HEK293T (cell line): ENCODE measurements around the gene RBM26.

ENCODE experiments used
- FOXA1 ChIP-seq: fragments of 450-650 bp; IDR thresholded peaks from 2 replicates; pipeline ENCODE4 v1.6.1; 2016; ENCODE audit warnings: mild to moderate bottlenecking
- FOXM1 ChIP-seq: fragments of 450-650 bp; IDR thresholded peaks from 2 replicates; pipeline ENCODE4 v1.6.1; 2017; ENCODE audit warnings: mild to moderate bottlenecking, borderline replicate concordance
- LEF1 ChIP-seq: fragments of 450-650 bp; IDR thresholded peaks from 2 replicates; pipeline ENCODE4 v1.6.1; 2017; ENCODE audit warnings: mild to moderate bottlenecking, borderline replicate concordance
- SP1 ChIP-seq: fragments of 450-650 bp; IDR thresholded peaks from 2 replicates; pipeline ENCODE4 v1.6.1; 2017
- SUZ12 ChIP-seq: fragments of 450-650 bp; IDR thresholded peaks from 2 replicates; pipeline ENCODE4 v1.6.1; 2016; ENCODE audit warnings: mild to moderate bottlenecking
- ZNF384 ChIP-seq: fragments of 450-650 bp; IDR thresholded peaks from 2 replicates; pipeline ENCODE4 v1.6.1; 2016

DNA sequence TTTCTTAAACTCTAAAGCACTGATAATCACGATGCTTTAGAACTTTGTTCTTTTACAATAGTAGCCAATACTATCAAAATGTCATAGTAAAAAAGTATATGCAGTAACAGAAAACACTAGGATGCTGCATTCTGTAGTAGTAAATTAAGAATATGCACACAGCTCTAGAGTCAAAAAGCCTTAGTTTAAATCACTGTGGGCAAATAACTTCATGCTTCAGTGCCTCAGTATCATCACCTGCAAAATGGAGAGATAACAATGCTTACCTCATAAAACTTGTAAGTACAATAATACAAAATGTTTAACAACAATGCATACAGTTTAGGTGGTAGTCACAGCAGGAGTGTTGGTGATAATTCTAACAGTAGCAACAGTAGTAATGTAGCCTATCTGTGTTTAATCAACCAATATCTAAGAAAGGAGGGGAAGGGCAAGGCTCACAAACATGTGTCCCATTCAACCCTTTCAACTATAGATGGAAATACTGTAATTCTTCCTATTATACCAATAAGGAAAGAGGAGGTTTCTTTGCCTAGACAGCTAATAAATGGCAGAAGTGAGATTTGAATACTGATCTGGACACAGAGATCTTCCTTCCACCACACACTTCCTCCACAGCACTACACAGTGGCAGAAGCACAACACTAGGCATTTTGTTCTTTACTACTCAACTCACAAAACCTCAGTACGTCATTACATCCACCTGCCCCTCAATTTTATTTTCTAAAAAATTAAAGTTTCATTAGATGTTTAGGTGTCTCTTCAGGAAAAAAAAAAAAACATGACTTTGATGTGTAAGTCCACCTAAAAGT, 4.6 kb downstream of the RBM26 start:
- TF ChIP-seq SP1 = no peak
- TF ChIP-seq LEF1 = no peak
- TF ChIP-seq FOXM1 = no peak
- TF ChIP-seq SUZ12 = no peak
- no peak for TF ChIP-seq ZNF384
- TF ChIP-seq FOXA1 = no peak
